22Rv1 (cell line): ENCODE results near the gene EYS.

ENCODE experiments used
- H3K27ac ChIP-seq: fragments of 450-650 bp; 2 replicates; pipeline ENCODE4 v1.5.1; 2017
- ZFX ChIP-seq: fragments of 450-650 bp; IDR thresholded peaks from 2 replicates; pipeline ENCODE4 v1.6.1; 2017; ENCODE audit warnings: antibody characterized with exemption, borderline replicate concordance
- TF ChIP-seq, protein P1 (sequence below): fragments of 450-650 bp; IDR thresholded peaks from 2 replicates; pipeline ENCODE4 v1.5.1; 2017; ENCODE audit warnings: mild to moderate bottlenecking

Gene EYS

DNA sequence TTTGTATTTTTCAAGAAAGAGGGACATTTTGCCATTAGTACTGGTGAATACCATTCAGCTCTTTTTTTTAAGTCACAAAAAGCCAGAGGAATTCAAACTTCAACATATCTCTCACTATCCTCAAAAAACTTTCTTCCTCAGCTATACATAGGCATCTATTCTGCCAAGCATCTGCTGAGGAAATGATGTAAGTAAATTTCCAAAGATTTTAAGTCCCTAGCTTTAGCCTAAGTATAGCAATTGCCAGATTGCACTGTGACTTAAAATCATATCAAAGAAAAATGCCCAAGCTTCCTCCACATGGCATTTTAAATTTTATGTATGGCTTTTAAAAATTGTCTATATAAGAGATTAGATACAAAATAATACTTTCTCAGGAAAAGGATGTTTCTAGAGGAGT is 237.4 kb downstream of the EYS start:
- no peak for TF ChIP-seq ZFX
- TF ChIP-seq, protein P1, sequence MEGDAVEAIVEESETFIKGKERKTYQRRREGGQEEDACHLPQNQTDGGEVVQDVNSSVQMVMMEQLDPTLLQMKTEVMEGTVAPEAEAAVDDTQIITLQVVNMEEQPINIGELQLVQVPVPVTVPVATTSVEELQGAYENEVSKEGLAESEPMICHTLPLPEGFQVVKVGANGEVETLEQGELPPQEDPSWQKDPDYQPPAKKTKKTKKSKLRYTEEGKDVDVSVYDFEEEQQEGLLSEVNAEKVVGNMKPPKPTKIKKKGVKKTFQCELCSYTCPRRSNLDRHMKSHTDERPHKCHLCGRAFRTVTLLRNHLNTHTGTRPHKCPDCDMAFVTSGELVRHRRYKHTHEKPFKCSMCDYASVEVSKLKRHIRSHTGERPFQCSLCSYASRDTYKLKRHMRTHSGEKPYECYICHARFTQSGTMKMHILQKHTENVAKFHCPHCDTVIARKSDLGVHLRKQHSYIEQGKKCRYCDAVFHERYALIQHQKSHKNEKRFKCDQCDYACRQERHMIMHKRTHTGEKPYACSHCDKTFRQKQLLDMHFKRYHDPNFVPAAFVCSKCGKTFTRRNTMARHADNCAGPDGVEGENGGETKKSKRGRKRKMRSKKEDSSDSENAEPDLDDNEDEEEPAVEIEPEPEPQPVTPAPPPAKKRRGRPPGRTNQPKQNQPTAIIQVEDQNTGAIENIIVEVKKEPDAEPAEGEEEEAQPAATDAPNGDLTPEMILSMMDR = no peak
- H3K27ac ChIP-seq = no peak overlapping the region

DNA sequence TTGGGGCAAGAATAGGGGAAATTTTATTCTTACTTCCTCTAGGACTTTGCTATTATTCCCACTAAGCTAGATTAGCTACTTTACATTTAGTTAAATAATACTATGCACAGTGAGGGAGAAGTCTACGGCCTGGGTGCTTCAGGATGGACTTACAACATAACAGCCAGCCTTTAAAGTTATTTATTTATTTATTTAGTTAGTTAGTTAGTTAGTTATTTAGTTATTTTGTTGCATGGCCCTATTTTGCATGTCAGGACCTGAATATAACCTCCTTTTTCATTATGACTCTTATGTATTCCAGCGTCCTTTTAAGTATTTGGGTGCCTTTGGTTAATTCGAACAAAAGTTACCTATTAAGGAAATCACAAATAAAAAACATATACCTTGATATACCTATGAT is 238.7 kb downstream of the EYS start:
- no peak overlapping the region for H3K27ac ChIP-seq
- TF ChIP-seq, protein P1 = no peak
- TF ChIP-seq ZFX = no peak

DNA sequence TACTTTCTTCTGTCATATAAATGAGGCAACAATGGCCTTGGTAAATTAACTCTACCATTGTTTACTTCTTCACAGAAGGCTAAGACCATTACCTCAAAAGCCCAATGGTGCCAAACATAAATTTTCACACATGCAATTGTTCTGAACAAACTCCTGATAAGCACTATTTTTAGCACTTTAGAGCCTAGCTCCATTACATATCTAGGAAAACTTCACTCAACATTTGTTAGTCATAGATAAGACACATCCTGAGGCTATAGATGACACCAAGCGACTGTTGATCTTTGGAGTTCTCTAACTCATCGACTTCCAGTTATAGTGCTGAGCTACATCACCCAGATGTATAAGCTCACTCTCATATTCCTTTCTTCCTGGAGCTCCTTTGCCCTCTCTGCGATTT is 245.9 kb downstream of the EYS start:
- H3K27ac ChIP-seq = no peak overlapping the region
- no peak for TF ChIP-seq ZFX
- TF ChIP-seq, protein P1 = no peak

DNA sequence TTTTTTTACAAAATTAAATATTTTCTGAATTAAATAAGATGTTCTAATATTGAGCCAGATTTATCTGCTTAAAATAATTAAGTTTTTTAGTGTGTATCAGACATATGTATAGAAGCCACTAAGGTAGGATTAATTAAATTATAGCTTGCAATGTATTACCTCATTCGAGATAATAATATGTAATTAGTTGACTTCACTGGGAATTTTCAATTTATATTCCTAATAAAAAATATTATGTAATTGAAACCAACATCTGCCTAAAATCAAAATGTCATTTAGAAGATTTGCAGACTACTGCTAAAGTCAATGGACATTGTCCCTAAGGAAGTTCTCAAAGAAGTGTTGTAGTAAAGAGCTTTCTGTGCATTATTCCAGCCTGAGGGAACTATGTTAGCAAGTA is 254.7 kb downstream of the EYS start:
- no peak overlapping the region for H3K27ac ChIP-seq
- TF ChIP-seq, protein P1 = no peak
- no peak for TF ChIP-seq ZFX

DNA sequence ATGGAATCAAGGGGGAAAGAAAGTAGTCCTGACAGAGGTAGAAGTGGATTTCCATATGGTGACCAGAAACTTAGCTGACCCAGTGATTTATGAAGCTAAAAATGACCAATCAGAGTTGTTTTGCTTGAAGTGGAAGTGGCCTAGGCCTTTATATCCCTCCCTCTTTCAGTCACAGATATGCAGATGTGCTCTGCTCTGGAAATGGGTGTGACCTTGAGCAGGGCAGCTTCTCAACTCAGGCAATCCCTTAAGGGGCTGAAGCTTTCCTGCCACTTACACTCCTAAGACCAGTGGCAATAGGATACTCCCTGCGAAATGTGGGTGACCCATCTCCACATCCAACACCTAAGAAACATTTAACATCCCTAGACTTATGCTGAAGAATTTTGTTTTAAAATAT is 256.6 kb downstream of the EYS start:
- H3K27ac ChIP-seq = no peak overlapping the region
- no peak for TF ChIP-seq ZFX
- TF ChIP-seq, protein P1 = no peak

DNA sequence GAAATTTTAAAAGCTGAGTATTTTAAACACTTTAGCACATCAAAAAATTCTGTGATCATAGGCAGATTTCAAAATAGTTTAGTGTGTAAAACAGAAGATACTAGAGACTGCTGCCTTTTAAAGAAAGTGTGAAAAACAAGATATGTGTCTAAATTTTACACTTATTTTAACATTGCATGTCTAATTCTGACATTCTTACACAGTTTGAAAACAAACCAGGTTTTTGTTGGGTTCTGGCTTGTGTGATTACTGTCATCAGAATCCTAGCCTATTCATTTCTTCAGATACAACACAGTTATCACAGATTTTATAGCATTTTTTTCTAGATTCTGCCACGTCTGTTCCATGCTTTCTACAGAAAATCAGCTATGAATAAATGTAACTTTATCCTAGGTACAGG is 257.1 kb downstream of the EYS start:
- TF ChIP-seq, protein P1 = no peak
- no peak for TF ChIP-seq ZFX
- no peak overlapping the region for H3K27ac ChIP-seq

DNA sequence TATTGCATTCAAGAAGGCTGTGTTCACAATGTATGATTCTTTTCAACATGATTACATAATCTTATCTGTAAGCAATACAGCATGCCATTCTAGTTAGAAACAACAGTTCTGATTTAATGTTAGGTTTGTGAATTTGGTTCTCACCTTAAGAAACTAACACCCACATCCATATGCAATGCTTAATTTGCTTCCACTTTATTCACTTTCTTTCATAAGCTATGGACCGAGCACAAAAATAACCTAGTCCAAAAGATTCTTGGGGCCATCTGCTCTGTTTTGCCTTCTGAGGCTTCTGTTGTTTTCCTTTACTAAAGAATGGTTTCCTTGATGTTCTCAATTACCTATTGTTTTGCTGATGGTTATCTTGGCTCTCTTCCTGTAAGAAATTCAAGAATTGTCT is 258.2 kb downstream of the EYS start:
- no peak for TF ChIP-seq ZFX
- TF ChIP-seq, protein P1 = no peak
- H3K27ac ChIP-seq = no peak overlapping the region
